K562 (cell line): ENCODE data around the gene DTD1. TPM values are rescaled to one million over a fixed set of nuclear protein-coding genes. Genes with fewer than 3 reads are reported as not detected.

Source experiments
- BRCA1 ChIP-seq, 2 experiments: fragments of 450-650 bp in 1 of 2; sonication (generic) in 1 of 2; formaldehyde crosslinking in 1 of 2; IDR thresholded peaks; 2 replicates each; pipeline versions ENCODE4 v1.5.0 to v1.6.1; 2017 to 2020; ENCODE audit warnings: mild to moderate bottlenecking in 1 of 2, missing genetic modification reagents in 1 of 2
- GATA2 ChIP-seq: sonication (generic); formaldehyde crosslinking; IDR thresholded peaks from 2 replicates; pipeline ENCODE4 v1.4.0; 2020; ENCODE audit warnings: mild to moderate bottlenecking, missing genetic modification reagents
- HCFC1 ChIP-seq: IDR thresholded peaks from 2 replicates; pipeline ENCODE4 v1.6.1; 2012; ENCODE audit warnings: low read depth, low read length, improper control_type of control experiment
- SAP30 ChIP-seq: fragments of 200-600 bp; sonication (generic); IDR thresholded peaks from 2 replicates; pipeline ENCODE4 v1.6.1; 2012; ENCODE audit warnings: borderline replicate concordance, low read depth, mild to moderate bottlenecking, moderate library complexity, low read length, control low read depth, inconsistent platforms; ENCODE audit not compliant: insufficient read depth, poor library complexity, severe bottlenecking
- SIN3B ChIP-seq: fragments of 450-650 bp; IDR thresholded peaks from 2 replicates; pipeline ENCODE4 v1.6.1; 2017; ENCODE audit warnings: low read depth, mild to moderate bottlenecking, moderate library complexity
- SNIP1 ChIP-seq: fragments of 450-650 bp; IDR thresholded peaks from 2 replicates; pipeline ENCODE4 v1.7.1; 2017; ENCODE audit warnings: low read depth, mild to moderate bottlenecking
- YY1 ChIP-seq, 3 experiments: IDR thresholded peaks; 2 replicates each; pipeline ENCODE4 v1.6.1; 2011; ENCODE audit warnings: low read length in 2 of 3, mild to moderate bottlenecking in 2 of 3, moderate library complexity in 2 of 3, borderline replicate concordance in 1 of 3, control low read depth in 1 of 3, low read depth in 1 of 3; ENCODE audit not compliant: insufficient read depth in 3 of 3, insufficient replicate concordance in 2 of 3, control insufficient read depth in 1 of 3, insufficient read length in 1 of 3; ENCODE audit errors: extremely low read depth in 1 of 3
- ZBED1 ChIP-seq: IDR thresholded peaks from 2 replicates; pipeline ENCODE4 v1.6.1; 2014
- ZNF3 ChIP-seq: fragments of 250-450 bp; sonication (Bioruptor Pico); IDR thresholded peaks from 2 replicates; pipeline ENCODE4 v1.5.0; 2021; ENCODE audit warnings: mild to moderate bottlenecking, moderate library complexity
- polyA plus RNA-seq, 8 experiments: library from polyadenylated mRNA; depleted of rRNA in 4 of 8; stranded (reverse) in 5 of 8; unstranded in 3 of 8; fragments of >200 nt; fragmentation: Nextera tagmentation in 2 of 8; fragmentation: Illumina TruSeq in 1 of 8; extraction: Ambion mirVana in 2 of 8; extraction: Trizol in 1 of 8; gene quantifications; 2 replicates each; pipeline versions ENCODE4 v1.2.1 to v1.2.3, GENCODE V29; 2011 to 2014; ENCODE audit warnings: inconsistent platforms in 1 of 8, missing spikeins in 1 of 8
- total RNA-seq, 7 experiments: library from RNA; depleted of rRNA in 6 of 7; stranded (reverse); fragments of >200 nt in 6 of 7; fragmentation: Illumina TruSeq in 2 of 7; extraction: Trizol in 2 of 7; gene quantifications; 2 replicates each; pipeline versions ENCODE4 v1.2.1 to v1.2.3, GENCODE V29; 2011 to 2021; ENCODE audit warnings: low replicate concordance in 1 of 7
- TF ChIP-seq, protein P1 (sequence below): IDR thresholded peaks from 2 replicates; pipeline ENCODE4 v1.6.1; 2011; ENCODE audit warnings: borderline replicate concordance, low read depth, mild to moderate bottlenecking, moderate library complexity, low read length; ENCODE audit not compliant: insufficient read depth, poor library complexity, severe bottlenecking

DTD1 gene
- total and polyA plus RNA-seq, 9 of the 15 experiments (the other 6 are each of a cell fraction or from before 2014, with no cell fraction given): 5.7 to 28.6 (median 26.8) TPM

- no peak for TF ChIP-seq GATA2 (CRISPR knock-in tag)
- TF ChIP-seq HCFC1: no peak
- no peak for TF ChIP-seq ZNF3 (CRISPR knock-in tag)
- TF ChIP-seq, protein P1, sequence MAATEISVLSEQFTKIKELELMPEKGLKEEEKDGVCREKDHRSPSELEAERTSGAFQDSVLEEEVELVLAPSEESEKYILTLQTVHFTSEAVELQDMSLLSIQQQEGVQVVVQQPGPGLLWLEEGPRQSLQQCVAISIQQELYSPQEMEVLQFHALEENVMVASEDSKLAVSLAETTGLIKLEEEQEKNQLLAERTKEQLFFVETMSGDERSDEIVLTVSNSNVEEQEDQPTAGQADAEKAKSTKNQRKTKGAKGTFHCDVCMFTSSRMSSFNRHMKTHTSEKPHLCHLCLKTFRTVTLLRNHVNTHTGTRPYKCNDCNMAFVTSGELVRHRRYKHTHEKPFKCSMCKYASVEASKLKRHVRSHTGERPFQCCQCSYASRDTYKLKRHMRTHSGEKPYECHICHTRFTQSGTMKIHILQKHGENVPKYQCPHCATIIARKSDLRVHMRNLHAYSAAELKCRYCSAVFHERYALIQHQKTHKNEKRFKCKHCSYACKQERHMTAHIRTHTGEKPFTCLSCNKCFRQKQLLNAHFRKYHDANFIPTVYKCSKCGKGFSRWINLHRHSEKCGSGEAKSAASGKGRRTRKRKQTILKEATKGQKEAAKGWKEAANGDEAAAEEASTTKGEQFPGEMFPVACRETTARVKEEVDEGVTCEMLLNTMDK: no peak
- TF ChIP-seq ZBED1: no peak
- TF ChIP-seq BRCA1 (IDR thresholded peaks at IDR 0.05): no peak
- no peak for TF ChIP-seq BRCA1 (CRISPR knock-in tag; IDR thresholded peaks at IDR 0.05)
- TF ChIP-seq YY1 (IDR thresholded peaks at IDR 0.05; ENCODE audit: borderline replicate concordance in 1 of 3, control insufficient read depth in 1 of 3, extremely low read depth in 1 of 3, insufficient read depth in 3 of 3, insufficient read length in 1 of 3, insufficient replicate concordance in 2 of 3, low read depth in 1 of 3, low read length in 2 of 3): no peak
- TF ChIP-seq SIN3B: no peak
- TF ChIP-seq SNIP1: no peak
- no peak for TF ChIP-seq SAP30
Observed at GRCh38 chr20:18727032-18727508, 139.2 kb downstream of the DTD1 start (continued).
